ENCODE data around the gene SAA1.
"Not testable (repeated sequence)": the region's sequence is repeated elsewhere in the genome, so short reads cannot be mapped to it uniquely, and the experiment has no call there.

SAA1 gene

GRCh38 chr11:18261721-18262120 is 4.3 kb upstream of the SAA1 start:
- no peak for DNase-seq

GRCh38 chr11:18262681-18263350 is 3.2 kb upstream of the SAA1 start:
- DNase-seq = not testable (repeated sequence)

GRCh38 chr11:18264035-18264434 is 2.0 kb upstream of the SAA1 start:
- DNase-seq = no peak

- no peak for DNase-seq
Measured at GRCh38 chr11:18264677-18265555, 1.1 kb upstream of the SAA1 start.

- not testable (repeated sequence) for DNase-seq
Measured at GRCh38 chr11:18267335-18268133, 1.5 kb downstream of the SAA1 start.

- not testable (repeated sequence) for DNase-seq
Measured at GRCh38 chr11:18269252-18269651, 3.2 kb downstream of the SAA1 start.

GRCh38 chr11:18270102-18270501 is 4.0 kb downstream of the SAA1 start:
- DNase-seq = no peak

- DNase-seq = no peak
Measured at GRCh38 chr11:18271206-18271605, 5.1 kb downstream of the SAA1 start.

- no peak for DNase-seq
Measured at GRCh38 chr11:18277565-18278271, 11.7 kb downstream of the SAA1 start.

- DNase-seq = no peak
Measured at GRCh38 chr11:18280438-18281045, 14.5 kb downstream of the SAA1 start.

GRCh38 chr11:18282626-18283025 is 16.6 kb downstream of the SAA1 start:
- DNase-seq = no peak

GRCh38 chr11:18285841-18286240 is 19.8 kb downstream of the SAA1 start:
- no peak for DNase-seq

- no peak for DNase-seq
Measured at GRCh38 chr11:18288911-18289310, 22.8 kb downstream of the SAA1 start.

GRCh38 chr11:18294862-18295261 is 28.8 kb downstream of the SAA1 start:
- peak; percentile 18 for DNase-seq

- no peak for DNase-seq
Measured at GRCh38 chr11:18295316-18295715, 29.3 kb downstream of the SAA1 start.

- no peak for DNase-seq
Measured at GRCh38 chr11:18299721-18300120, 33.7 kb downstream of the SAA1 start.

GRCh38 chr11:18304745-18305144 is 38.7 kb downstream of the SAA1 start:
- no peak for DNase-seq

- DNase-seq = no peak
Measured at GRCh38 chr11:18307461-18308139, 41.5 kb downstream of the SAA1 start.

GRCh38 chr11:18308242-18308641 is 42.2 kb downstream of the SAA1 start:
- DNase-seq = no peak

GRCh38 chr11:18309691-18310090 is 43.6 kb downstream of the SAA1 start:
- DNase-seq = no peak

GRCh38 chr11:18310800-18311340 is 44.8 kb downstream of the SAA1 start:
- no peak for DNase-seq

Measured in activated CD4-positive, alpha-beta T cell treated with anti-CD3 and anti-CD28 coated beads for 48 hours (primary cell).